ENCODE measurements around the gene MDFI. TPM values are rescaled to one million over a fixed set of nuclear protein-coding genes. Genes with fewer than 3 reads are reported as not detected.

The MDFI gene
- total RNA-seq, 2 experiments from 2014 or later, result not detected

DNA sequence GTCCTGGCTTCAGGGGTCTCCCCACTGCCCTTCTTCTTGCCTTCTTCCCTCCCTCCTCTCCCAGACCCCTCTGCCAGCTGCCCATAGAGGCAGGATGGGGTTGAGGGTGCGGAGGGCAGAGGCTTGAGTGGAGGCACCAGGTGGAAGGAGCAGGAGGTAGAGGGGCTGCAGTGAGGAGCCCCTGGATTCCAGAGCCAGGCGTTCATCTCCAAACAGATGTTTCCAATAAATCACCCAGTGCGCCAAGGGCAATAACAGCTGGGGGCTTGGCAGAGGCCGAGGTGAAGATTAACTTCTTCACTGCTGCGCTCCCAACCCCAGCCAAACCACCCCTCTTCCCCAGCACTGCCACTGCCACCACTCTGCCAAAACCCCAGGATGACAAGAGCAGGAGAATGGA is 10.7 kb downstream of the MDFI start:
- no TSS peak for BruUV-seq (replicated peaks)
- ChIA-PET CTCF (ENCODE audit: unreplicated experiment) (no interaction called here), POLR2A (no interaction called here)
- Histone ChIP-seq H3K4me3 (ENCODE audit: low read depth, low read length, poor library complexity, severe bottlenecking) (no peak overlapping the region), H3K79me2 (ENCODE audit: insufficient read depth, low read depth, low read length) (no peaks in the 10 kb centered on the region), H3K27ac (ENCODE audit: low read depth, low read length, poor library complexity, severe bottlenecking) (no peak overlapping the region), H3K9me2 (ENCODE audit: insufficient read depth, low read length) (no peaks in the 10 kb centered on the region), H3K36me3 (ENCODE audit: insufficient read depth, low read length) (no peaks in the 10 kb centered on the region), H2AFZ (ENCODE audit: low read length) (no peak overlapping the region), H3K4me2 (ENCODE audit: low read length) (no peak overlapping the region), H3K9me3 (ENCODE audit: low read length) (no peaks in the 10 kb centered on the region), H3K4me1 (ENCODE audit: insufficient read depth, low read length, poor library complexity, severe bottlenecking) (no peaks in the 10 kb centered on the region), H4K20me1 (ENCODE audit: insufficient read depth, low read length) (no peaks in the 10 kb centered on the region)
- intact Hi-C loops (cut with micrococcal nuclease; ENCODE audit: unreplicated experiment), result no loop called here
- TF ChIP-seq, protein P1, sequence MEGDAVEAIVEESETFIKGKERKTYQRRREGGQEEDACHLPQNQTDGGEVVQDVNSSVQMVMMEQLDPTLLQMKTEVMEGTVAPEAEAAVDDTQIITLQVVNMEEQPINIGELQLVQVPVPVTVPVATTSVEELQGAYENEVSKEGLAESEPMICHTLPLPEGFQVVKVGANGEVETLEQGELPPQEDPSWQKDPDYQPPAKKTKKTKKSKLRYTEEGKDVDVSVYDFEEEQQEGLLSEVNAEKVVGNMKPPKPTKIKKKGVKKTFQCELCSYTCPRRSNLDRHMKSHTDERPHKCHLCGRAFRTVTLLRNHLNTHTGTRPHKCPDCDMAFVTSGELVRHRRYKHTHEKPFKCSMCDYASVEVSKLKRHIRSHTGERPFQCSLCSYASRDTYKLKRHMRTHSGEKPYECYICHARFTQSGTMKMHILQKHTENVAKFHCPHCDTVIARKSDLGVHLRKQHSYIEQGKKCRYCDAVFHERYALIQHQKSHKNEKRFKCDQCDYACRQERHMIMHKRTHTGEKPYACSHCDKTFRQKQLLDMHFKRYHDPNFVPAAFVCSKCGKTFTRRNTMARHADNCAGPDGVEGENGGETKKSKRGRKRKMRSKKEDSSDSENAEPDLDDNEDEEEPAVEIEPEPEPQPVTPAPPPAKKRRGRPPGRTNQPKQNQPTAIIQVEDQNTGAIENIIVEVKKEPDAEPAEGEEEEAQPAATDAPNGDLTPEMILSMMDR (conservative IDR thresholded peaks at IDR 0.05; ENCODE audit: low read length), result no peak
- no peak for TF ChIP-seq EZH2phosphoT487 (IDR thresholded peaks at IDR 0.05; ENCODE audit: borderline replicate concordance, low read depth, low read length)
- no peak for DNase-seq (ENCODE audit: low spot score)

DNA sequence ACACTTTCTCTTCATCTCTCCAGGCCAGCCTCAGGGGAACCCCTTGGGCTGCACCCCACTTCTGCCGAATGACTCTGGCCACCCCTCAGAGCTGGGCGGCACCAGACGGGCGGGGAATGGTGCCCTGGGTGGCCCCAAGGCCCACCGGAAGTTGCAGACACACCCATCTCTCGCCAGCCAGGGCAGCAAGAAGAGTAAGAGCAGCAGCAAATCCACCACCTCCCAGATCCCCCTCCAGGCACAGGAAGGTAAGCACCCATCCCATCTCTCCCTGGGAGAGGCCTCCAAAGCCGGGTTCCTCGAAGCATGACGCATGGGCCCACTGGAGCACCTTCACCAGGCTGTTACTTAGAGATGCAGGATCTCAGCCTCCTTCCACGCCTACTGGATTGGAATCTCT is 11.3 kb downstream of the MDFI start:
- no peak overlapping the region for H3K4me2 ChIP-seq (ENCODE audit: low read length)
- no peak overlapping the region for H2AFZ ChIP-seq (ENCODE audit: low read length)
- no peak overlapping the region for H3K4me3 ChIP-seq (ENCODE audit: low read depth, low read length, poor library complexity, severe bottlenecking)
- no peaks in the 10 kb centered on the region for H4K20me1 ChIP-seq (ENCODE audit: insufficient read depth, low read length)
- intact Hi-C loops (cut with micrococcal nuclease; ENCODE audit: unreplicated experiment), result no loop called here
- TF ChIP-seq, protein P1 (conservative IDR thresholded peaks at IDR 0.05; ENCODE audit: low read length), result no peak
- no peak for TF ChIP-seq EZH2phosphoT487 (IDR thresholded peaks at IDR 0.05; ENCODE audit: borderline replicate concordance, low read depth, low read length)
- no peaks in the 10 kb centered on the region for H3K4me1 ChIP-seq (ENCODE audit: insufficient read depth, low read length, poor library complexity, severe bottlenecking)
- H3K9me2 ChIP-seq (ENCODE audit: insufficient read depth, low read length), result no peaks in the 10 kb centered on the region
- CTCF ChIA-PET (ENCODE audit: unreplicated experiment), result no interaction called here
- no peaks in the 10 kb centered on the region for H3K36me3 ChIP-seq (ENCODE audit: insufficient read depth, low read length)
- no peak for DNase-seq (ENCODE audit: low spot score)
- POLR2A ChIA-PET, result no interaction called here
- H3K79me2 ChIP-seq (ENCODE audit: insufficient read depth, low read depth, low read length), result no peaks in the 10 kb centered on the region
- H3K27ac ChIP-seq (ENCODE audit: low read depth, low read length, poor library complexity, severe bottlenecking), result no peak overlapping the region
- no peaks in the 10 kb centered on the region for H3K9me3 ChIP-seq (ENCODE audit: low read length)
- BruUV-seq (replicated peaks), result no TSS peak

DNA sequence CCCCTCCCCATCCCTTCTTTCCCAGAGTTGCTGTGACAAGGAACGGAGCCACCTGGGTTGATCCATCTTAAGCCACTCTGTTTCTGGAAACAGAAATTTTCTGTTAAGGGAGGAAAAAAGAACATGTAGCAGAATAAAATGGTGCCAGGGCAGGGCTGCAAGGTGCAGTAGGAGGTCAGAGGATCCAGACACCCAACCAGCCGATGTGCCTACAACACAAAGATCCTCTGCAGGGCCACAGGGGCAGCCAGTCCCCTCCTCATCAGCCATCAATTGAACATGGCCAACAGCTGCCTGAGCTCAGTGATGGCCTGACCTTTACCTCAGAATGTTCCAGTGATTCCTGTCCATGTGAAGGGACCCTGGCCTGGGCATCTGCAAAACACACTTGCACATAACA is 11.9 kb downstream of the MDFI start:
- DNase-seq (ENCODE audit: low spot score), result no peak
- Histone ChIP-seq H3K4me2 (ENCODE audit: low read length) (no peak overlapping the region), H4K20me1 (ENCODE audit: insufficient read depth, low read length) (no peaks in the 10 kb centered on the region), H3K36me3 (ENCODE audit: insufficient read depth, low read length) (no peaks in the 10 kb centered on the region), H3K9me3 (ENCODE audit: low read length) (no peaks in the 10 kb centered on the region), H3K4me3 (ENCODE audit: low read depth, low read length, poor library complexity, severe bottlenecking) (no peak overlapping the region), H3K79me2 (ENCODE audit: insufficient read depth, low read depth, low read length) (no peaks in the 10 kb centered on the region), H2AFZ (ENCODE audit: low read length) (no peak overlapping the region), H3K27ac (ENCODE audit: low read depth, low read length, poor library complexity, severe bottlenecking) (no peak overlapping the region), H3K4me1 (ENCODE audit: insufficient read depth, low read length, poor library complexity, severe bottlenecking) (no peaks in the 10 kb centered on the region), H3K9me2 (ENCODE audit: insufficient read depth, low read length) (no peaks in the 10 kb centered on the region)
- intact Hi-C loops (cut with micrococcal nuclease; ENCODE audit: unreplicated experiment), result no loop called here
- TF ChIP-seq, protein P1 (conservative IDR thresholded peaks at IDR 0.05; ENCODE audit: low read length), result no peak
- TF ChIP-seq EZH2phosphoT487 (IDR thresholded peaks at IDR 0.05; ENCODE audit: borderline replicate concordance, low read depth, low read length), result no peak
- ChIA-PET CTCF (ENCODE audit: unreplicated experiment) (no interaction called here), POLR2A (no interaction called here)
- no TSS peak for BruUV-seq (replicated peaks)
